ENCODE data around the gene ITPK1.

ITPK1 gene

DNA sequence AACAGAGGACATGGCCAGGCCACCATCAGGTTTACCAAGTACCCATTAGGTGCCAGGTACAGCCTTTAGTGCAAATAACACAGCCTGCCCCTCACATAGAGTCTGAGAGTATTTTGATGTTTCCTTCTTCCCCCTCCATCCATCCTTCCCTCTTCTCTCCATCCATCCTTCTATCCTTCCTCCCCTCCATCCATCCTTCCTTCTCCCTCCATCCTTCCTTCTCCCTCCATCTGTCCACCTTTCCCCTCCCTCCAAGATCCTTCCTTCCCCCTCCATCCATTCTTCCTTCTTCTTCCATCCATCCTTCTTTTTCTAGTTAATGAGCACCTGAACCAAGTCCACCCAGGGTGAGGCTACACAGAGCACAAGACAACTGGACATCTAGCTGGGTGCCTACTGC, 39.8 kb downstream of the ITPK1 start:
- no peak overlapping the region for H2AFZ ChIP-seq (ENCODE audit: low read length)
- no peaks in the 10 kb centered on the region for H3K4me1 ChIP-seq (ENCODE audit: low read length)
- DNase-seq, result no peak
- H3K9me2 ChIP-seq (replicated peaks; ENCODE audit: insufficient read depth, low read length), result no peaks in the 10 kb centered on the region
- no peak overlapping the region for H3K27ac ChIP-seq (ENCODE audit: low read length)
- TF ChIP-seq, protein P1, sequence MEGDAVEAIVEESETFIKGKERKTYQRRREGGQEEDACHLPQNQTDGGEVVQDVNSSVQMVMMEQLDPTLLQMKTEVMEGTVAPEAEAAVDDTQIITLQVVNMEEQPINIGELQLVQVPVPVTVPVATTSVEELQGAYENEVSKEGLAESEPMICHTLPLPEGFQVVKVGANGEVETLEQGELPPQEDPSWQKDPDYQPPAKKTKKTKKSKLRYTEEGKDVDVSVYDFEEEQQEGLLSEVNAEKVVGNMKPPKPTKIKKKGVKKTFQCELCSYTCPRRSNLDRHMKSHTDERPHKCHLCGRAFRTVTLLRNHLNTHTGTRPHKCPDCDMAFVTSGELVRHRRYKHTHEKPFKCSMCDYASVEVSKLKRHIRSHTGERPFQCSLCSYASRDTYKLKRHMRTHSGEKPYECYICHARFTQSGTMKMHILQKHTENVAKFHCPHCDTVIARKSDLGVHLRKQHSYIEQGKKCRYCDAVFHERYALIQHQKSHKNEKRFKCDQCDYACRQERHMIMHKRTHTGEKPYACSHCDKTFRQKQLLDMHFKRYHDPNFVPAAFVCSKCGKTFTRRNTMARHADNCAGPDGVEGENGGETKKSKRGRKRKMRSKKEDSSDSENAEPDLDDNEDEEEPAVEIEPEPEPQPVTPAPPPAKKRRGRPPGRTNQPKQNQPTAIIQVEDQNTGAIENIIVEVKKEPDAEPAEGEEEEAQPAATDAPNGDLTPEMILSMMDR (IDR thresholded peaks at IDR 0.05; ENCODE audit: low read length), result no peak
- TF ChIP-seq EZH2 (optimal IDR thresholded peaks at IDR 0.05; ENCODE audit: low read depth, low read length) (no peak), EZH2phosphoT487 (IDR thresholded peaks at IDR 0.05; ENCODE audit: low read length) (no peak)
- H3K27me3 ChIP-seq (replicated peaks; ENCODE audit: insufficient read depth, low read length), result no peaks in the 10 kb centered on the region
- no peaks in the 10 kb centered on the region for H3K9me3 ChIP-seq (replicated peaks; ENCODE audit: insufficient read depth, low read length)
- no peak overlapping the region for H3K4me3 ChIP-seq (ENCODE audit: low read length)
- H3K36me3 ChIP-seq (replicated peaks; ENCODE audit: insufficient read depth, low read length), result no peaks in the 10 kb centered on the region
- H4K20me1 ChIP-seq (ENCODE audit: insufficient read depth, low read length), result no peaks in the 10 kb centered on the region
- no peaks in the 10 kb centered on the region for H3F3A ChIP-seq (ENCODE audit: insufficient read depth, low read length)
- no peak overlapping the region for H3K9ac ChIP-seq (ENCODE audit: low read length)
- no peak overlapping the region for H3K4me2 ChIP-seq (ENCODE audit: low read depth, low read length)
- H3K79me2 ChIP-seq (ENCODE audit: low read length), result no peaks in the 10 kb centered on the region

DNA sequence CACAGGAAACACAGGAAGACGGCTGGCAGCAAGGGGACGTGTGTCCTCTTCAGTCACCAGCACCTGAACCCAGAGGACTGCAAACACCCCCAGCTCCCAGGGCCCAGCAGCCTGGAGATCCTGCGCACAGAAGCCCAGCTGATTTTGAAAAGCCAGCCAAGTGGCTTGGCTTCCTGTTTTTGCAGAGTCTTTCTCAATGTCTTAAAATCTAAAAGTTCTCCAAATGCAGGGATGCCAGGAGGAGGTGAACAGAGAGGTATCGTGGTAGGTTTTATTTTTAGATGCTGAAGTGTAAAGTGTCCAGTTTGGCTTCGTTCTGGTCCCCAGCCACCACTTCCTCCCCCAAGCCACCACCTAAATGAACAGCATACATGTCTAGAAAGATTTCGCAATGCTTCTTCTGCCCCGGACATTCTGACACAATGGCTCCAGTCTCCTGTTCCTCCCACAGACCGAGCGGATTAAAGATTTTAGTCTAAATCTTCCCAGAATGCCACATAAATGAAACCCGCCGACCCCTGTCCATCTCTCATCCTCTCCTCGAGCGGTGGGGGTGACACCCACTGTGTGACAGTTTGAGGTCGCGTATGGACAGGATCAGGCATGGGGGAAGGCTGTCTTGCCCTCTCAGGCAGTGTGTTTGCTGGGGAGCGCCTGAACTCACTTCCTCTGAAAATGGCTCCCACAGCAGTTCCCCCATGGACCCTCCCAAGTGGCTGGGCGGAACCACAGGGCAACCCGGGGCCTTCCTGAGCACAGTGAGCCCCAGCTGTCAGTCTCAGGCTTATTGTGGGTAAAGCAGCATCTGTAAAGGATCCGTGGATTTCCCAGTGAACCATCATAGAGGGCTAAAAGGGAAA, 41.6 kb downstream of the ITPK1 start:
- H3K27ac ChIP-seq (ENCODE audit: low read length), result no peak overlapping the region
- H3K4me3 ChIP-seq (ENCODE audit: low read length), result no peak overlapping the region
- no peaks in the 10 kb centered on the region for H4K20me1 ChIP-seq (ENCODE audit: insufficient read depth, low read length)
- H3K9me3 ChIP-seq (replicated peaks; ENCODE audit: insufficient read depth, low read length), result no peaks in the 10 kb centered on the region
- TF ChIP-seq, protein P1 (IDR thresholded peaks at IDR 0.05; ENCODE audit: low read length), result no peak
- TF ChIP-seq EZH2phosphoT487 (IDR thresholded peaks at IDR 0.05; ENCODE audit: low read length) (no peak), EZH2 (optimal IDR thresholded peaks at IDR 0.05; ENCODE audit: low read depth, low read length) (no peak)
- no peak overlapping the region for H3K4me2 ChIP-seq (ENCODE audit: low read depth, low read length)
- DNase-seq, result no peak
- H3K27me3 ChIP-seq (replicated peaks; ENCODE audit: insufficient read depth, low read length), result no peaks in the 10 kb centered on the region
- H3K36me3 ChIP-seq (replicated peaks; ENCODE audit: insufficient read depth, low read length), result no peaks in the 10 kb centered on the region
- H2AFZ ChIP-seq (ENCODE audit: low read length), result no peak overlapping the region
- H3F3A ChIP-seq (ENCODE audit: insufficient read depth, low read length), result no peaks in the 10 kb centered on the region
- H3K4me1 ChIP-seq (ENCODE audit: low read length), result no peaks in the 10 kb centered on the region
- H3K9me2 ChIP-seq (replicated peaks; ENCODE audit: insufficient read depth, low read length), result no peaks in the 10 kb centered on the region
- H3K79me2 ChIP-seq (ENCODE audit: low read length), result no peaks in the 10 kb centered on the region
- H3K9ac ChIP-seq (ENCODE audit: low read length), result no peak overlapping the region

DNA sequence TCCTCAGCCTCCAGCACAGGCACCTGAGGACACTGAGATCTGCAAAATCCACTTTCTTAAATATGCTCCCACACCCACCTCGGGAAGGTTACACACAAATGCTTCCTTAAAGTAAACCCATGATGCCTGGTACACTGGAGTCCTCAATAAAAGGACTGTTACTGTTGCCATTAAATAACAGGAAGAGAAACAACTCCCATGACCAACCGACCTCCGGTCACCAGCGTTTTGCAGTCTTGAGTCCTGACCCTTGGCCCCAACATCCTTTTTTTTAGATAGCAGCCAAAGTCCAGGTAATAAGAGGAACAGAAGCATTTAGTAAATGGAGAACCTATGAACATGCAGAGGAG, 42.4 kb downstream of the ITPK1 start:
- Histone ChIP-seq H3K9me3 (replicated peaks; ENCODE audit: insufficient read depth, low read length) (no peaks in the 10 kb centered on the region), H3K4me3 (ENCODE audit: low read length) (no peak overlapping the region), H3K9ac (ENCODE audit: low read length) (no peak overlapping the region), H3K4me2 (ENCODE audit: low read depth, low read length) (no peak overlapping the region), H3K27me3 (replicated peaks; ENCODE audit: insufficient read depth, low read length) (no peaks in the 10 kb centered on the region), H3K4me1 (ENCODE audit: low read length) (no peaks in the 10 kb centered on the region), H3K27ac (ENCODE audit: low read length) (no peak overlapping the region), H2AFZ (ENCODE audit: low read length) (no peak overlapping the region), H3F3A (ENCODE audit: insufficient read depth, low read length) (no peaks in the 10 kb centered on the region), H3K9me2 (replicated peaks; ENCODE audit: insufficient read depth, low read length) (no peaks in the 10 kb centered on the region), H3K36me3 (replicated peaks; ENCODE audit: insufficient read depth, low read length) (no peaks in the 10 kb centered on the region), H3K79me2 (ENCODE audit: low read length) (no peaks in the 10 kb centered on the region), H4K20me1 (ENCODE audit: insufficient read depth, low read length) (no peaks in the 10 kb centered on the region)
- TF ChIP-seq EZH2 (optimal IDR thresholded peaks at IDR 0.05; ENCODE audit: low read depth, low read length) (no peak), EZH2phosphoT487 (IDR thresholded peaks at IDR 0.05; ENCODE audit: low read length) (no peak)
- TF ChIP-seq, protein P1 (IDR thresholded peaks at IDR 0.05; ENCODE audit: low read length), result no peak
- DNase-seq, result no peak
